ENCODE data around the gene PLSCR2. TPM values are rescaled to one million over a fixed set of nuclear protein-coding genes. Genes with fewer than 3 reads are reported as not detected.
"Not testable (repeated sequence)": the region's sequence is repeated elsewhere in the genome, so short reads cannot be mapped to it uniquely, and the experiment has no call there.

Gene PLSCR2
- total RNA-seq, 1 donor from 2014 or later = not detected

- no peak overlapping the region for H3K27ac ChIP-seq (ENCODE audit: low read depth, low read length)
- H3K4me3 ChIP-seq (ENCODE audit: low read length in 3 of 3) = no peak overlapping the region
- H3K36me3 ChIP-seq (ENCODE audit: control insufficient read depth in 3 of 3, insufficient read depth in 3 of 3, low read length in 3 of 3) = no peaks in the 10 kb centered on the region
- no peaks in the 10 kb centered on the region for H3K4me1 ChIP-seq (ENCODE audit: control insufficient read depth in 3 of 3, insufficient read depth in 3 of 3, low read length in 3 of 3)
- H3K9ac ChIP-seq (ENCODE audit: low read depth in 1 of 3, low read length in 3 of 3) = no peak overlapping the region
- H3K9me3 ChIP-seq (ENCODE audit: control insufficient read depth in 3 of 3, low read length in 3 of 3) = peaks cover 0 to 3% (median 0%) of the 10 kb centered on the region in 3 donors
- H3K27me3 ChIP-seq (ENCODE audit: control insufficient read depth in 3 of 3, insufficient read depth in 3 of 3, low read length in 3 of 3) = no peaks in the 10 kb centered on the region
Measured at GRCh38 chr3:146425341-146425740, 44.0 kb downstream of the PLSCR2 start.

GRCh38 chr3:146421819-146422759, 47.3 kb downstream of the PLSCR2 start:
- Histone ChIP-seq H3K36me3 (ENCODE audit: control insufficient read depth in 3 of 3, insufficient read depth in 3 of 3, low read length in 3 of 3) (no peaks in the 10 kb centered on the region), H3K27ac (ENCODE audit: low read depth, low read length) (no peak overlapping the region), H3K9me3 (ENCODE audit: control insufficient read depth in 3 of 3, low read length in 3 of 3) (no peaks in the 10 kb centered on the region), H3K9ac (ENCODE audit: low read depth in 1 of 3, low read length in 3 of 3) (no peak overlapping the region), H3K4me3 (ENCODE audit: low read length in 3 of 3) (no peak overlapping the region), H3K27me3 (ENCODE audit: control insufficient read depth in 3 of 3, insufficient read depth in 3 of 3, low read length in 3 of 3) (no peaks in the 10 kb centered on the region), H3K4me1 (ENCODE audit: control insufficient read depth in 3 of 3, insufficient read depth in 3 of 3, low read length in 3 of 3) (no peaks in the 10 kb centered on the region)

GRCh38 chr3:146416366-146416765, 53.0 kb downstream of the PLSCR2 start:
- no peaks in the 10 kb centered on the region for H3K27me3 ChIP-seq (ENCODE audit: control insufficient read depth in 3 of 3, insufficient read depth in 3 of 3, low read length in 3 of 3)
- no peak overlapping the region for H3K4me3 ChIP-seq (ENCODE audit: low read length in 3 of 3)
- no peaks in the 10 kb centered on the region for H3K4me1 ChIP-seq (ENCODE audit: control insufficient read depth in 3 of 3, insufficient read depth in 3 of 3, low read length in 3 of 3)
- H3K9ac ChIP-seq (ENCODE audit: low read depth in 1 of 3, low read length in 3 of 3) = no peak overlapping the region
- no peaks in the 10 kb centered on the region for H3K36me3 ChIP-seq (ENCODE audit: control insufficient read depth in 3 of 3, insufficient read depth in 3 of 3, low read length in 3 of 3)
- no peaks in the 10 kb centered on the region for H3K9me3 ChIP-seq (ENCODE audit: control insufficient read depth in 3 of 3, low read length in 3 of 3)
- no peak overlapping the region for H3K27ac ChIP-seq (ENCODE audit: low read depth, low read length)

- H3K36me3 ChIP-seq (ENCODE audit: control insufficient read depth in 3 of 3, insufficient read depth in 3 of 3, low read length in 3 of 3) = no peaks in the 10 kb centered on the region
- no peak overlapping the region for H3K9ac ChIP-seq (ENCODE audit: low read depth in 1 of 3, low read length in 3 of 3)
- no peak overlapping the region for H3K4me3 ChIP-seq (ENCODE audit: low read length in 3 of 3)
- no peaks in the 10 kb centered on the region for H3K4me1 ChIP-seq (ENCODE audit: control insufficient read depth in 3 of 3, insufficient read depth in 3 of 3, low read length in 3 of 3)
- no peak overlapping the region for H3K27ac ChIP-seq (ENCODE audit: low read depth, low read length)
- H3K9me3 ChIP-seq (ENCODE audit: control insufficient read depth in 3 of 3, low read length in 3 of 3) = no peaks in the 10 kb centered on the region
- no peaks in the 10 kb centered on the region for H3K27me3 ChIP-seq (ENCODE audit: control insufficient read depth in 3 of 3, insufficient read depth in 3 of 3, low read length in 3 of 3)
Measured at GRCh38 chr3:146414010-146414409, 55.4 kb downstream of the PLSCR2 start.

GRCh38 chr3:146412711-146413110, 56.6 kb downstream of the PLSCR2 start:
- not testable (repeated sequence) for H3K9ac ChIP-seq (ENCODE audit: low read depth in 1 of 3, low read length in 3 of 3); H3K4me3 ChIP-seq (ENCODE audit: low read length in 3 of 3); H3K27me3 ChIP-seq (ENCODE audit: control insufficient read depth in 3 of 3, insufficient read depth in 3 of 3, low read length in 3 of 3)

GRCh38 chr3:146407956-146408355, 61.4 kb downstream of the PLSCR2 start:
- H3K36me3 ChIP-seq (ENCODE audit: control insufficient read depth in 3 of 3, insufficient read depth in 3 of 3, low read length in 3 of 3) = no peaks in the 10 kb centered on the region
- H3K4me3 ChIP-seq (ENCODE audit: low read length in 3 of 3) = no peak overlapping the region
- H3K27me3 ChIP-seq (ENCODE audit: control insufficient read depth in 3 of 3, insufficient read depth in 3 of 3, low read length in 3 of 3) = no peaks in the 10 kb centered on the region
- H3K4me1 ChIP-seq (ENCODE audit: control insufficient read depth in 3 of 3, insufficient read depth in 3 of 3, low read length in 3 of 3) = no peaks in the 10 kb centered on the region
- H3K9ac ChIP-seq (ENCODE audit: low read depth in 1 of 3, low read length in 3 of 3) = no peak overlapping the region
- no peak overlapping the region for H3K27ac ChIP-seq (ENCODE audit: low read depth, low read length)
- H3K9me3 ChIP-seq (ENCODE audit: control insufficient read depth in 3 of 3, low read length in 3 of 3) = no peaks in the 10 kb centered on the region

More at GRCh38 chr3:146412711-146413110, 56.6 kb downstream of the PLSCR2 start:
- not testable (repeated sequence) for H3K36me3 ChIP-seq (ENCODE audit: control insufficient read depth in 3 of 3, insufficient read depth in 3 of 3, low read length in 3 of 3); H3K4me1 ChIP-seq (ENCODE audit: control insufficient read depth in 3 of 3, insufficient read depth in 3 of 3, low read length in 3 of 3); H3K27ac ChIP-seq (ENCODE audit: low read depth, low read length); H3K9me3 ChIP-seq (ENCODE audit: control insufficient read depth in 3 of 3, low read length in 3 of 3)

GRCh38 chr3:146404436-146404835, 64.9 kb downstream of the PLSCR2 start:
- no peak overlapping the region for H3K27ac ChIP-seq (ENCODE audit: low read depth, low read length)
- no peak overlapping the region for H3K4me3 ChIP-seq (ENCODE audit: low read length in 3 of 3)
- no peaks in the 10 kb centered on the region for H3K27me3 ChIP-seq (ENCODE audit: control insufficient read depth in 3 of 3, insufficient read depth in 3 of 3, low read length in 3 of 3)
- H3K9ac ChIP-seq (ENCODE audit: low read depth in 1 of 3, low read length in 3 of 3) = no peak overlapping the region
- H3K9me3 ChIP-seq (ENCODE audit: control insufficient read depth in 3 of 3, low read length in 3 of 3) = no peaks in the 10 kb centered on the region
- no peaks in the 10 kb centered on the region for H3K4me1 ChIP-seq (ENCODE audit: control insufficient read depth in 3 of 3, insufficient read depth in 3 of 3, low read length in 3 of 3)
- H3K36me3 ChIP-seq (ENCODE audit: control insufficient read depth in 3 of 3, insufficient read depth in 3 of 3, low read length in 3 of 3) = no peaks in the 10 kb centered on the region

- H3K27me3 ChIP-seq (ENCODE audit: control insufficient read depth in 3 of 3, insufficient read depth in 3 of 3, low read length in 3 of 3) = no peaks in the 10 kb centered on the region
- no peak overlapping the region for H3K27ac ChIP-seq (ENCODE audit: low read depth, low read length)
- no peaks in the 10 kb centered on the region for H3K9me3 ChIP-seq (ENCODE audit: control insufficient read depth in 3 of 3, low read length in 3 of 3)
- no peaks in the 10 kb centered on the region for H3K4me1 ChIP-seq (ENCODE audit: control insufficient read depth in 3 of 3, insufficient read depth in 3 of 3, low read length in 3 of 3)
- H3K4me3 ChIP-seq (ENCODE audit: low read length in 3 of 3) = no peak overlapping the region
- H3K9ac ChIP-seq (ENCODE audit: low read depth in 1 of 3, low read length in 3 of 3) = no peak overlapping the region
- no peaks in the 10 kb centered on the region for H3K36me3 ChIP-seq (ENCODE audit: control insufficient read depth in 3 of 3, insufficient read depth in 3 of 3, low read length in 3 of 3)
Measured at GRCh38 chr3:146403792-146404191, 65.6 kb downstream of the PLSCR2 start.

GRCh38 chr3:146396792-146397191, 72.6 kb downstream of the PLSCR2 start:
- H3K4me3 ChIP-seq (ENCODE audit: low read length in 3 of 3) = no peak overlapping the region
- no peaks in the 10 kb centered on the region for H3K36me3 ChIP-seq (ENCODE audit: control insufficient read depth in 3 of 3, insufficient read depth in 3 of 3, low read length in 3 of 3)
- no peak overlapping the region for H3K9ac ChIP-seq (ENCODE audit: low read depth in 1 of 3, low read length in 3 of 3)
- H3K9me3 ChIP-seq (ENCODE audit: control insufficient read depth in 3 of 3, low read length in 3 of 3) = no peaks in the 10 kb centered on the region
- no peak overlapping the region for H3K27ac ChIP-seq (ENCODE audit: low read depth, low read length)
- no peaks in the 10 kb centered on the region for H3K4me1 ChIP-seq (ENCODE audit: control insufficient read depth in 3 of 3, insufficient read depth in 3 of 3, low read length in 3 of 3)
- no peaks in the 10 kb centered on the region for H3K27me3 ChIP-seq (ENCODE audit: control insufficient read depth in 3 of 3, insufficient read depth in 3 of 3, low read length in 3 of 3)

- Histone ChIP-seq H3K36me3 (ENCODE audit: control insufficient read depth in 3 of 3, insufficient read depth in 3 of 3, low read length in 3 of 3) (no peaks in the 10 kb centered on the region), H3K9ac (ENCODE audit: low read depth in 1 of 3, low read length in 3 of 3) (no peak overlapping the region), H3K27ac (ENCODE audit: low read depth, low read length) (no peak overlapping the region), H3K4me1 (ENCODE audit: control insufficient read depth in 3 of 3, insufficient read depth in 3 of 3, low read length in 3 of 3) (no peaks in the 10 kb centered on the region), H3K9me3 (ENCODE audit: control insufficient read depth in 3 of 3, low read length in 3 of 3) (no peaks in the 10 kb centered on the region), H3K4me3 (ENCODE audit: low read length in 3 of 3) (no peak overlapping the region), H3K27me3 (ENCODE audit: control insufficient read depth in 3 of 3, insufficient read depth in 3 of 3, low read length in 3 of 3) (no peaks in the 10 kb centered on the region)
Measured at GRCh38 chr3:146395164-146395563, 74.2 kb downstream of the PLSCR2 start.

All from skeletal muscle tissue (tissue), 4 donors.